Fibroblast of skin of right quadriceps (primary cell): Measurements from ENCODE around the gene PNMA6E.

Source experiments
- DNase-seq: peaks from one replicate; pipeline ENCODE4 v3.0.0-alpha.2; 2013

Gene PNMA6E

GRCh38 chrX:153434801-153435200 is 33.7 kb upstream of the PNMA6E start:
- DNase-seq = no peak

DNA sequence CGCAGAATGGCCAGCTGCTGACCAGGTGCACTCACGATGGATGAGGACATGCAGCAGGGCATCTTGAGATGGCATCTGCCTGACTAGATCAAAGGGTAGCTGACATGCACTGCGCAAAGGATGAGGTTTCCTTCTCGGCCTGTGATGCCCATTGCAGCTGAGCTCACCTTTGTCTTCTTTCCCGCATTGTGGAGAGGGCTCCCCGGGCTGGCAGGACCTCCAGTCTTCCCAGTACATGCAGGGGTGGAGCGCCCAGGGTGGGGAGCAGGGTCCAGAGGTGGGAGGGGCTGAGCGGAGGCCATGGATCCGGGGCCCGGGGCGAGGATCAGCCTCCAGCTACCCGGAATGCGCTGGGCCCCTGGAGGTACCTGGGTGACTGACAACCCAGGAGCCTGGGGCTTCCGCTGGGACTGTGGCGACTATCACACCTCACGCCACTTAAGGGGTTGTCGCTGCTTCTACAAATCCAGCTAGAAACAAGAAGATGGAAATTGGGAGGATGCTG is 32.7 kb upstream of the PNMA6E start:
- no peak for DNase-seq

DNA sequence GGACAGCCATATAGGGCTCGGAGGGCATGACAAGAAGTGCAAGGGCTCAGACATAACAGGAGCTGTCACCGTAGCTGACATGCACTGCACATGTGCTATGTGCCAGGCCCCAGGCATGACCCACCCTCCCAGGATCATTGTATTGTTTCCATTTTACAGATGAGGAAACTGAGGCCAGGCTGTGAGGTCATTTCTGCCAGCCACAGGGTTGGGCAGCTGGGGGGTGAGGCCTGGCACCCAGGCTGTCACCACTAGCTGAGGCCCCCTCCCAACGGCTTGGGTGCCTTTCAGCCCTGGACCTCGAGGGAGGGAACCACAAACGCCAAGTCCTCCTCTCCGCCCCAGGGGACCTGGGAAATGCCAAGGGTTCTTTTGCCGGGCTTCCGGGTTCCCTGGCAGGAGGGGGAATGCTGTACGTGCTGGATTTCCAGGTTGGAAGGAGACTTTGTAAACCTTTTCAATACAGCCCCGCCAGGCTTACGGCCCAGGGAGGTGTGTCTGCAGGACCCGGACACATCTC is 32.1 kb upstream of the PNMA6E start:
- no peak for DNase-seq

GRCh38 chrX:153430796-153431195 is 29.6 kb upstream of the PNMA6E start:
- no peak for DNase-seq

DNA sequence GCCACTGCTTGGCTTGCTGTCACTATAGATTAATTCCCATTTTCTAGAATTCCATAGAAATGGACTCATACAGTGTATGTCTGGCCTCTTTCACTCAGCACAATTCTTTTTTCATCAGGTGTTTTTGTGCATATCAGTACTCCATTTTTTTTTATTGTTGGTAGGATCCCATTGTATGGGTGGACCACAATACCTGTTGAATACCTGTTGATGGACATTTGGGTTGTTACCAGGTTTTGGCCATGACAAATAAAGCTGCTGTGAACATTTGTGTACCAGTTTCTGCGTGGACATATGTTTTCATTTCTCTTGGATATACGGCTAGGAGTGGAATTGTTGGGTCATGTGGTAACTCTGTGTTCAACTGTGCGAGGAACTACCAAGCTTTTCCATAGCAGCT is 25.1 kb upstream of the PNMA6E start:
- DNase-seq = no peak

DNA sequence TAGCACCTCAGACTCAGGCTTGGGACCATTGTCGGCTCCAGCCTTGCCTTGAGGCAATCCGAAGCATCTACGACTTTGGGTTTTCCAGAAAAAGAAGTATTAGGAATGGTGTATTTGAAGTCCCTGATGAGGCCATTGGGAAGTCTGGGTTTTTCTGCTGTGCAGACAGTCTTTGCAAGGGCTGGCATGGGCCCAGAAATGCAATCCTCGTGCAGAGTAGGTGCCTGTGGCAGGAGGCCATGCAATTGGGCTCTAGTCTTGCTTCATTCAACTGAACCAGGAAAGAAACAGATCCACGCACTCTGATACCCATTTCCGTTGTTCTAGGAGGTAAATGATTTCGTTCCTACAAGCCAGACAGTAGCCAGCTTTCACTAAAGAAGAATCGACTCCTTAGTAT is 22.5 kb upstream of the PNMA6E start:
- no peak for DNase-seq

GRCh38 chrX:153421856-153422255 is 20.7 kb upstream of the PNMA6E start:
- no peak for DNase-seq

- no peak for DNase-seq
Observed at GRCh38 chrX:153420851-153421599, 19.9 kb upstream of the PNMA6E start.

GRCh38 chrX:153417637-153418036 is 16.5 kb upstream of the PNMA6E start:
- no peak for DNase-seq

DNA sequence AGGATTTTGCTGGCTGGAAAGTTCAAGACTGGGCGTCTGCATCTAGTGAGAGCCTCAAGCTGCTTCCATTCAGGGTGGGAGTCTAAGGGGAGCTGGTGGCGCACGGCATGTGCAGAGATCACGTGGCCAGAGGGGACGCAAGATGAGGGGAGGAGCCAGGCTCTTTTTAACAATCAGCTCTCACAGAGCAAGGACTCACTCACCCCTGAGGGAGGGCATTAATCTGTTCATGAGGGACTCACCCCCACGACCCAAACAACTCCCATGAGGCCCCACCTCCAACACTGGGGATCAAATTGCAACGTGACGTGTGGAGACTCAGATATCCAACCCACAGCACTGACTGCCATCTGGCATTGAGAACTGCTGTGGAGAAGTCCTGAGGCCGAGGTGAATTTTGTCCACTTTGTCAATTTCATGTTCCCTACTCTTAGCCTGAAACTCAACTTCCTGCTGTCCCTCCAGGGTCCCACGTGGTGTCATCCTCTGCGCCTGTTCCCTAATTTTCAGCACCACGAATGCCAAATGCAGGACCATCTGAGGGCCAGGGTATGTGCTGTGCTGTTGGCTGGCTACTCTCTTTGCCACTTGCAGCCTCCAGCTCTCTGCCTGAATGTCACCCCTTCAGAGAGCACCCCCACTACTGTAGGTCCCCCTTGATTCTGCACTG is 15.8 kb upstream of the PNMA6E start:
- DNase-seq = no peak

DNA sequence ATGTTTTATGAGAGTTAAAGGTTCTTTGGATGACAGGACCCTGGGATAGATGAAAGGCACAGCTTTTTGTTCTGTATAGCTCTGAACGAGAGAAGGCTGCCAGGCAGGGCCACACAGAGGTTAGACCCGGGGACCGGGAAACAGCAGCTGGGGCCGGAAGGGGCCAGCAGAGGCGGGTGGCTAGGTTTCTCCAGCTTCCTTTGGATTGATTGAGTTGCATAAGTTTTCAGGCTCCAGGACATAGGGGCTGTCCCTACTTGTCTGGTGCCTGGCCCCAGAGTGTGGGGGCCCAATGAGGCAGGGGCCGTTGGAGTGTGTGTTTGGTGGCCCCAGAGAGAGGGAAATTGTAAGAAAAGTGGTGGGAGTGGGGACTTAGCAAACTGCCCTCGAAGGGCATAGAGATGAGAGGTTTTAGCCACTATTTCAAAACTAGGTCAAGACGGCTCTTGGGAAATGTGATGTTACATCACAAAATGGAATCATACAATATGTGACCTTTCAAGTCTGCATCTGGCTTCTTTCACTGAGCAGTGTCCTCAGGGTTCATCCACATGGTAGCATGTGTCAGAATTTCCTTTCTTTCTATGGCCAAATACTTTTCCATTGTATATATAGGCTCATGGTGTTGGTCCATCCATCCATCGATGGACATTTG is 13.8 kb upstream of the PNMA6E start:
- DNase-seq = no peak

GRCh38 chrX:153413731-153414130 is 12.6 kb upstream of the PNMA6E start:
- DNase-seq = no peak

GRCh38 chrX:153412746-153413720 is 11.9 kb upstream of the PNMA6E start:
- DNase-seq = no peak

DNA sequence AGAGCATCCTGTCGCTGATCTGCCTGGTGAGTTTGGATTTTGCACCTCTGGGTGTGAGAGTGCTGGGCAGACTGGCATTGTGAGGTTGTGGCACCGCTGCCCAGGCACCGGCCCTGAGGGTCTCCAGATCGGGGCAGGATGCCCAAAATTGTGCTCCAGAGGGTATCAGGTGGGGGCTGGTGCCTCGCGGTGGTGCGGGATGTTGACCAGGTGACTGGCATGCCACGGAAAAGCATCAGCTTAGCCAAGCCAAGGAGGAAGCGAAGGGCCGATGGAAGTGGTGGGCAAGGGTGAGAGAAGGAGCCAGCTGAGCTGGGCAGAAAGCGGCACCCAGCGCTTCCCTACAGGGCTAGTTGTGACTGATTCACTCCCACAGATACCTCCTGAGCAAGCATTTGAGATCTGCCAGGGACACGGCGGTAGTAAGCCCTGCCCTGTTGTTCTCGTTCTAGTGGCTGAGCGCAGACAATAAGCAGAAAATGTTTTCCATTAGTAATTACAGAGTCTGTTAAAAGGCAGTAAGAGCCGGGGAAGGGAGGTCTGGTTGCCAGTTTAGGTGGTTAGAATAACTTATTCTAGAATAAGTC is 10.9 kb upstream of the PNMA6E start:
- no peak for DNase-seq

- no peak for DNase-seq
Observed at GRCh38 chrX:153411255-153411987, 10.3 kb upstream of the PNMA6E start, which contains the start of gene ZFP92. Gene ZFP92, plus strand, starts transcription at chrX:153411472. Its CDS starts 6,851 bp downstream, at chrX:153418323.

DNA sequence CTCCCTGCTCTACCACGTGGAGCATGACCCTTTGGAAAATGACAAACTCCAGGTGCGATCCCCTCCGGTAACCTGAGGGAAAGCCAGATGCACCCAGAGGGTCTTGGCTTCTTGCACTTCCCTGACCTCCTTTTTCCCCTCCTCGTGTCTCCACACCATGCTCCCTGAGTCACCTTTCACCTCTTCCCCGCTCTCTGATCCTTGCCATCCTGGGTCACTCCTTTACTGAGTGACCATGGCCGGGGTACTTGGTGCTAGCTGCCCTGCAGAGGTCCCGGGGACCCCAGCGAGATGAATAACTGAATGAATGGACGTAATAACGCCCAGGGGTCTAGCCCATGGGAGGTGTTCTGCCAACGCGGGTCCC is 9.7 kb upstream of the PNMA6E start:
- no peak for DNase-seq

- no peak for DNase-seq
Observed at GRCh38 chrX:153410373-153410772, 9.2 kb upstream of the PNMA6E start.

- no peak for DNase-seq
Observed at GRCh38 chrX:153409414-153410101, 8.4 kb upstream of the PNMA6E start.

DNA sequence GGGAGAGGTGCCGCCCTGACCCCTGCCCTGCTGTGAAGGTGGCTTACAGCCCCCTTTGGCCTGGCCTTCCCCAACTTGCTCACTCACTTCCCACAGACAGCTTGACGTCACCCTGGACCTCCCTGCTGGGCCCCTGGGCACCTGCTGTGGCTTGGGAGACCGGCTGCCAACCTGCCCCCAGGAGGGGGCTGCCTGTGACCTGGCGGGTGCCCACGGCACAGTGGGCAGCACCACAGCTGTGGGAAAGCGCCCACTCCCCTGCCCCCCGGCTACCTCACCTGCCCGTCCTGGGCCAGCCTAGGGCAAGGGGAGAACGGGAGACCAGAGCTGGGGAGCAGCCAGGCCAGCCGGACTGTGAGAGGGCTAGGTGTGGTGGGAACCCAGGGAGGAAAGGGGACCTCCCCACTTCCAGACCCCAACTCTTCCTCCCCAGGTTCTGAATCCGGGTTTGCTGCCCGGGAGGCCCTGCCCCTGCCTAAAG is 7.8 kb upstream of the PNMA6E start:
- DNase-seq = no peak

GRCh38 chrX:153408221-153408721 is 7.1 kb upstream of the PNMA6E start:
- DNase-seq = no peak
